Effector memory CD8-positive, alpha-beta T cell (primary cell): Measurements from ENCODE around the gene DHX58.

Source experiments
- ATAC-seq: fragments of 150-1000 bp; cut with Tn5 transposase; replicated peaks from 2 replicates; pipeline ENCODE4 v1.10.0; 2021; ENCODE audit warnings: mild to moderate bottlenecking, moderate library complexity
- DNase-seq, 3 experiments: peaks; one replicate each; pipeline ENCODE4 v3.0.0; 2021
- H3K27ac Mint-ChIP-seq, 2 donors: one replicate each; pipeline ENCODE4 v1.8.0; 2022; ENCODE audit warnings: mild to moderate bottlenecking in 2 of 2, mixed read lengths in 2 of 2, moderate library complexity in 2 of 2
- H3K27me3 Mint-ChIP-seq, 2 donors: one replicate each; pipeline ENCODE4 v1.8.0; 2022; ENCODE audit warnings: mixed read lengths in 2 of 2
- H3K36me3 Mint-ChIP-seq: one replicate; pipeline ENCODE4 v1.8.0; 2022; ENCODE audit warnings: mild to moderate bottlenecking, moderate library complexity, mixed read lengths; ENCODE audit not compliant: insufficient read depth
- H3K4me1 Mint-ChIP-seq, 2 donors: one replicate each; pipeline ENCODE4 v1.8.0; 2022; ENCODE audit warnings: low read depth in 2 of 2, mixed read lengths in 2 of 2
- H3K4me3 Mint-ChIP-seq, 2 donors: one replicate each; pipeline ENCODE4 v1.8.0; 2022; ENCODE audit warnings: mild to moderate bottlenecking in 2 of 2, mixed read lengths in 2 of 2, moderate library complexity in 2 of 2
- H3K9me3 Mint-ChIP-seq, 2 donors: one replicate each; pipeline ENCODE4 v1.8.0; 2022; ENCODE audit warnings: mixed read lengths in 2 of 2

DHX58 gene

GRCh38 chr17:42135664-42136653 lies 23.4 kb upstream of the DHX58 start:
- no peak overlapping the region for H3K4me3 Mint-ChIP-seq
- peaks cover 44 to 61% of the 10 kb centered on the region in 2 donors for H3K4me1 Mint-ChIP-seq
- H3K27me3 Mint-ChIP-seq: no peaks in the 10 kb centered on the region
- no peaks in the 10 kb centered on the region for H3K9me3 Mint-ChIP-seq
- peak overlapping the region; percentile 70 to 73 for H3K27ac Mint-ChIP-seq
- ATAC-seq: no peak
- peaks cover 36% of the 10 kb centered on the region for H3K36me3 Mint-ChIP-seq
- DNase-seq: no peak

GRCh38 chr17:42135151-42135550 lies 22.6 kb upstream of the DHX58 start:
- Mint-ChIP-seq H3K4me1 (peaks cover 47 to 62% of the 10 kb centered on the region in 2 donors), H3K9me3 (no peaks in the 10 kb centered on the region)

GRCh38 chr17:42133461-42134041 lies 21.0 kb upstream of the DHX58 start:
- Mint-ChIP-seq H3K36me3 (peaks cover 41% of the 10 kb centered on the region), H3K4me1 (peaks cover 39 to 49% of the 10 kb centered on the region in 2 donors)

More at GRCh38 chr17:42135151-42135550, 22.6 kb upstream of the DHX58 start:
- H3K27me3 Mint-ChIP-seq: no peaks in the 10 kb centered on the region
- DNase-seq: no peak
- H3K36me3 Mint-ChIP-seq: peaks cover 38% of the 10 kb centered on the region
- no peak for ATAC-seq
- H3K27ac Mint-ChIP-seq: peak overlapping the region in 1 of 2 donors; percentile 73
- no peak overlapping the region for H3K4me3 Mint-ChIP-seq

GRCh38 chr17:42132941-42133340 lies 20.4 kb upstream of the DHX58 start:
- peak; percentile 51 for ATAC-seq
- Mint-ChIP-seq H3K36me3 (peaks cover 47% of the 10 kb centered on the region), H3K27ac (peak overlapping the region; percentile 65 to 87), H3K4me1 (peaks cover 35 to 43% of the 10 kb centered on the region in 2 donors), H3K9me3 (no peaks in the 10 kb centered on the region), H3K27me3 (no peaks in the 10 kb centered on the region), H3K4me3 (peak overlapping the region; percentile 6 to 22)
- DNase-seq: no peak

More at GRCh38 chr17:42133461-42134041, 21.0 kb upstream of the DHX58 start:
- H3K27me3 Mint-ChIP-seq: no peaks in the 10 kb centered on the region
- H3K27ac Mint-ChIP-seq: peak overlapping the region; percentile 65 to 87
- no peaks in the 10 kb centered on the region for H3K9me3 Mint-ChIP-seq
- DNase-seq: no peak
- peak; percentile 64 for ATAC-seq
- peak overlapping the region in 1 of 2 donors; percentile 22 for H3K4me3 Mint-ChIP-seq

- no peak overlapping the region for H3K4me3 Mint-ChIP-seq
- peaks cover 34 to 39% of the 10 kb centered on the region in 2 donors for H3K4me1 Mint-ChIP-seq
- H3K27ac Mint-ChIP-seq: peak overlapping the region in 1 of 2 donors; percentile 65
- no peaks in the 10 kb centered on the region for H3K9me3 Mint-ChIP-seq
- DNase-seq (no peak), ATAC-seq (no peak)
- H3K27me3 Mint-ChIP-seq: no peaks in the 10 kb centered on the region
- H3K36me3 Mint-ChIP-seq: peaks cover 50% of the 10 kb centered on the region
These were observed 19.5 kb upstream of the DHX58 start for GRCh38 chr17:42131981-42132432.

- H3K9me3 Mint-ChIP-seq: no peaks in the 10 kb centered on the region
- H3K27ac Mint-ChIP-seq: peak overlapping the region; percentile 23 to 65
- H3K4me1 Mint-ChIP-seq: peaks cover 30 to 32% of the 10 kb centered on the region in 2 donors
- H3K36me3 Mint-ChIP-seq: peaks cover 50% of the 10 kb centered on the region
- H3K27me3 Mint-ChIP-seq: no peaks in the 10 kb centered on the region
- DNase-seq (no peak), ATAC-seq (no peak)
- no peak overlapping the region for H3K4me3 Mint-ChIP-seq
These were observed 18.7 kb upstream of the DHX58 start for GRCh38 chr17:42131232-42131631.

- peak overlapping the region; percentile 23 to 70 for H3K27ac Mint-ChIP-seq
- H3K4me1 Mint-ChIP-seq: peaks cover 26% of the 10 kb centered on the region in 2 donors
These were observed 17.9 kb upstream of the DHX58 start for GRCh38 chr17:42130310-42130936.

GRCh38 chr17:42129109-42129837 lies 16.8 kb upstream of the DHX58 start:
- H3K27me3 Mint-ChIP-seq: no peaks in the 10 kb centered on the region
- H3K27ac Mint-ChIP-seq: peak overlapping the region; percentile 61 to 68
- peaks cover 26% of the 10 kb centered on the region in 2 donors for H3K4me1 Mint-ChIP-seq
- DNase-seq (no peak), ATAC-seq (no peak)
- H3K9me3 Mint-ChIP-seq: no peaks in the 10 kb centered on the region
- peaks cover 62% of the 10 kb centered on the region for H3K36me3 Mint-ChIP-seq
- no peak overlapping the region for H3K4me3 Mint-ChIP-seq

More at GRCh38 chr17:42130310-42130936, 17.9 kb upstream of the DHX58 start:
- H3K4me3 Mint-ChIP-seq: no peak overlapping the region
- H3K9me3 Mint-ChIP-seq: no peaks in the 10 kb centered on the region
- DNase-seq (no peak), ATAC-seq (no peak)
- H3K36me3 Mint-ChIP-seq: peaks cover 57% of the 10 kb centered on the region
- no peaks in the 10 kb centered on the region for H3K27me3 Mint-ChIP-seq

GRCh38 chr17:42127414-42127813 lies 14.9 kb upstream of the DHX58 start:
- ATAC-seq (no peak), DNase-seq (no peak)
- H3K4me3 Mint-ChIP-seq: no peak overlapping the region
- no peaks in the 10 kb centered on the region for H3K27me3 Mint-ChIP-seq
- H3K36me3 Mint-ChIP-seq: peaks cover 58% of the 10 kb centered on the region
- H3K9me3 Mint-ChIP-seq: no peaks in the 10 kb centered on the region
- peak overlapping the region in 1 of 2 donors; percentile 3 for H3K27ac Mint-ChIP-seq
- H3K4me1 Mint-ChIP-seq: peaks cover 10% of the 10 kb centered on the region in 2 donors

- peaks cover 8 to 10% of the 10 kb centered on the region in 2 donors for H3K4me1 Mint-ChIP-seq
- H3K27ac Mint-ChIP-seq: peak overlapping the region in 1 of 2 donors; percentile 3
- H3K36me3 Mint-ChIP-seq: peaks cover 54% of the 10 kb centered on the region
- no peaks in the 10 kb centered on the region for H3K9me3 Mint-ChIP-seq
- no peak for DNase-seq
- H3K4me3 Mint-ChIP-seq: no peak overlapping the region
- no peak for ATAC-seq
- H3K27me3 Mint-ChIP-seq: no peaks in the 10 kb centered on the region
These were observed 14.3 kb upstream of the DHX58 start for GRCh38 chr17:42126836-42127235.

- peaks cover 5 to 7% of the 10 kb centered on the region in 2 donors for H3K4me1 Mint-ChIP-seq
- no peak overlapping the region for H3K4me3 Mint-ChIP-seq
- no peaks in the 10 kb centered on the region for H3K27me3 Mint-ChIP-seq
- no peak for ATAC-seq
- peaks cover 58% of the 10 kb centered on the region for H3K36me3 Mint-ChIP-seq
- no peak for DNase-seq
- H3K9me3 Mint-ChIP-seq: no peaks in the 10 kb centered on the region
- H3K27ac Mint-ChIP-seq: peak overlapping the region in 1 of 2 donors; percentile 41
These were observed 13.1 kb upstream of the DHX58 start for GRCh38 chr17:42125565-42125964.

GRCh38 chr17:42124256-42124655 lies 11.7 kb upstream of the DHX58 start:
- H3K36me3 Mint-ChIP-seq: peaks cover 55% of the 10 kb centered on the region
- ATAC-seq (no peak), DNase-seq (no peak)
- no peak overlapping the region for H3K4me3 Mint-ChIP-seq
- no peak overlapping the region for H3K27ac Mint-ChIP-seq
- no peaks in the 10 kb centered on the region for H3K27me3 Mint-ChIP-seq
- H3K4me1 Mint-ChIP-seq: peaks cover 4 to 10% of the 10 kb centered on the region in 2 donors
- H3K9me3 Mint-ChIP-seq: no peaks in the 10 kb centered on the region
